Ovary (tissue), 9 donors: ENCODE results near the gene EML6. TPM values are rescaled to one million over a fixed set of nuclear protein-coding genes. Genes with fewer than 3 reads are reported as not detected.

Source experiments
- DNase-seq, 5 donors: peaks; one replicate each; pipeline ENCODE4 v3.0.0-alpha.2; 2019 to 2020
- H3K27ac ChIP-seq, 2 donors: fragments of 200-600 bp; one replicate each; pipeline versions ENCODE4 v1.5.1 to v1.8.0; 2019 to 2022
- H3K27me3 ChIP-seq: fragments of 200-600 bp; one replicate; pipeline ENCODE4 v1.8.0; 2022
- H3K36me3 ChIP-seq: fragments of 200-600 bp; sonication (generic); one replicate; pipeline ENCODE4 v1.5.1; 2019
- H3K4me1 ChIP-seq: one replicate; pipeline ENCODE4 v1.8.1; 2013; ENCODE audit warnings: mild to moderate bottlenecking, moderate library complexity; ENCODE audit not compliant: insufficient read depth
- H3K4me3 ChIP-seq: fragments of 200-600 bp; sonication (generic); one replicate; pipeline ENCODE4 v1.5.1; 2017
- H3K9me3 ChIP-seq, 2 donors: fragments of 200-600 bp in 1 of 2; sonication (generic) in 1 of 2; one replicate each; pipeline versions ENCODE4 v1.5.1 to v1.8.1; 2013 to 2019; ENCODE audit warnings: mild to moderate bottlenecking in 1 of 2, moderate library complexity in 1 of 2
- EP300 ChIP-seq: sonication (generic); formaldehyde crosslinking; IDR thresholded peaks from one replicate; pipeline ENCODE4 v1.6.1; 2017; ENCODE audit warnings: antibody characterized with exemption
- POLR2A ChIP-seq: fragments of 450-650 bp; IDR thresholded peaks from one replicate; pipeline ENCODE4 v1.6.1; 2017; ENCODE audit warnings: antibody characterized with exemption, mild to moderate bottlenecking, moderate library complexity
- WGBS, 3 donors: extraction: QIAGEN DNeasy Blood & Tissue Kit in 1 of 3; methylation state at CpG; one replicate each; pipeline versions ENCODE4 v1.1.5 to v1.1.7; 2013 to 2017; 5-methylcytosine and 5-hydroxymethylcytosine counted together
- intact Hi-C, 4 donors: fragments of 100-400 bp; cut with DNase I; formaldehyde crosslinking; loops; one replicate each; pipeline versions ENCODE4 v1.11.0 to v1.15.1; 2022 to 2023
- polyA plus RNA-seq, 2 donors: library from polyadenylated mRNA; stranded (reverse); fragments of 200-250 nt in 1 of 2; fragments of 350-450 nt in 1 of 2; fragmentation: Illumina TruSeq in 1 of 2; extraction: RNeasy Lipid Tissue Mini Kit (QIAGEN cat#74804) in 1 of 2; gene quantifications; one replicate each; pipeline ENCODE4 v1.2.3, GENCODE V29; 2013 to 2014
- total RNA-seq, 7 donors: library from RNA; depleted of rRNA in 2 of 7; stranded (reverse); fragments of >200 nt in 2 of 7; fragmentation: NEBNext Ultra II Directional in 3 of 7; extraction: Animal tissue kit (Norgen Biotek cat#: 25700) in 3 of 7; gene quantifications; one replicate each; pipeline versions ENCODE4 v1.1.0 to v1.2.4, GENCODE V29; 2016 to 2023
- TF ChIP-seq, protein P1 (sequence below), 3 donors: fragments of 450-650 bp in 2 of 3; fragments of 200-600 bp in 1 of 3; IDR thresholded peaks; one replicate each; pipeline versions ENCODE4 v1.5.1 to v1.8.0; 2016 to 2022; ENCODE audit warnings: antibody characterized with exemption in 3 of 3, mild to moderate bottlenecking in 1 of 3
- donor health status: DM: no; HTN: no; CAD: no; lungs with moderate emphysema.
- donor health status: DM: no; HTN: no; CAD: no.
- donor health status: Bipolar disorder and iron deficiency.
- donor health status: DM: yes; HTN: yes; CAD: no.
- donor health status: DM: no; HTN: no; CAD: no.
- donor health status: DM: yes; HTN: yes; CAD: no.

The EML6 gene
- total and polyA plus RNA-seq, 9 donors: 0.22 to 3.7 (median 0.48) TPM

- TF ChIP-seq POLR2A (no peak), EP300 (no peak)
- TF ChIP-seq, protein P1, sequence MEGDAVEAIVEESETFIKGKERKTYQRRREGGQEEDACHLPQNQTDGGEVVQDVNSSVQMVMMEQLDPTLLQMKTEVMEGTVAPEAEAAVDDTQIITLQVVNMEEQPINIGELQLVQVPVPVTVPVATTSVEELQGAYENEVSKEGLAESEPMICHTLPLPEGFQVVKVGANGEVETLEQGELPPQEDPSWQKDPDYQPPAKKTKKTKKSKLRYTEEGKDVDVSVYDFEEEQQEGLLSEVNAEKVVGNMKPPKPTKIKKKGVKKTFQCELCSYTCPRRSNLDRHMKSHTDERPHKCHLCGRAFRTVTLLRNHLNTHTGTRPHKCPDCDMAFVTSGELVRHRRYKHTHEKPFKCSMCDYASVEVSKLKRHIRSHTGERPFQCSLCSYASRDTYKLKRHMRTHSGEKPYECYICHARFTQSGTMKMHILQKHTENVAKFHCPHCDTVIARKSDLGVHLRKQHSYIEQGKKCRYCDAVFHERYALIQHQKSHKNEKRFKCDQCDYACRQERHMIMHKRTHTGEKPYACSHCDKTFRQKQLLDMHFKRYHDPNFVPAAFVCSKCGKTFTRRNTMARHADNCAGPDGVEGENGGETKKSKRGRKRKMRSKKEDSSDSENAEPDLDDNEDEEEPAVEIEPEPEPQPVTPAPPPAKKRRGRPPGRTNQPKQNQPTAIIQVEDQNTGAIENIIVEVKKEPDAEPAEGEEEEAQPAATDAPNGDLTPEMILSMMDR (IDR thresholded peaks at IDR 0.05): no peak
- H3K4me3 ChIP-seq: no peak overlapping the region
- H3K27ac ChIP-seq: no peak overlapping the region
- H3K36me3 ChIP-seq: no peaks in the 10 kb centered on the region
- no peaks in the 10 kb centered on the region for H3K27me3 ChIP-seq
- intact Hi-C loops: no loop called here
- no peak for DNase-seq
- H3K9me3 ChIP-seq: no peaks in the 10 kb centered on the region
- 72 to 80% (median 80%) methylated on average over 7 of the region's 7 CpGs for WGBS, 3 donors
- H3K4me1 ChIP-seq: no peaks in the 10 kb centered on the region
These were observed 195.3 kb downstream of the EML6 start for GRCh38 chr2:54918647-54919280.

- Histone ChIP-seq H3K36me3 (no peaks in the 10 kb centered on the region), H3K4me3 (no peak overlapping the region), H3K27me3 (no peaks in the 10 kb centered on the region), H3K4me1 (no peaks in the 10 kb centered on the region), H3K9me3 (no peaks in the 10 kb centered on the region), H3K27ac (no peak overlapping the region)
- WGBS, 3 donors: 95 to 98% (median 97%) methylated on average over 1 of the region's 1 CpG
- TF ChIP-seq, protein P1 (IDR thresholded peaks at IDR 0.05): no peak
- no peak for TF ChIP-seq POLR2A
- intact Hi-C loops: no loop called here
- DNase-seq: no peak
These were observed 197.2 kb downstream of the EML6 start for GRCh38 chr2:54920660-54921059.

- intact Hi-C loops: no loop called here
- Histone ChIP-seq H3K9me3 (no peaks in the 10 kb centered on the region), H3K27ac (no peak overlapping the region), H3K4me1 (no peaks in the 10 kb centered on the region), H3K4me3 (no peak overlapping the region), H3K36me3 (no peaks in the 10 kb centered on the region), H3K27me3 (no peaks in the 10 kb centered on the region)
- no peak for DNase-seq
- TF ChIP-seq, protein P1 (IDR thresholded peaks at IDR 0.05): no peak
- no peak for TF ChIP-seq EP300
- TF ChIP-seq POLR2A: no peak
- 76 to 89% (median 84%) methylated on average over 1 of the region's 1 CpG for WGBS, 3 donors
These were observed 200.7 kb downstream of the EML6 start for GRCh38 chr2:54924121-54924520.

DNA sequence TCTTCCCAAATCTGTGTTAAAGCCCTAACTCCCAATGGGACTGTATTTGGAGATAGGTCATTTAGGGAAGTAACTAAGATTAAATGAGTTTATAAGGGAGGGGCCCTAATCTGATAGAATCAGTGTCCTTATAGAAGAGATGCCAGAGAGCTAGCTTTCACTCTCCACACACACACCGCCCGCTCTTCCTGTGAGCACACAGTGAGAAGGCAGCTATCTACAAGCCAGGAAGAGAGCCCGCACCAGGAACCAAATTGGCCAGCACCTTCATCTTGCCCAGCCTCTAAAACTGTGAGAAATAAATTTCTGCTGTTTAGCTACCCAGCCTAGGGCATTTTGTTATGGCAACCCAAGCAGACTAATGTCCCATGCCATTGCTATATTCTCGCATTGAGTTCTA is 201.6 kb downstream of the EML6 start:
- H3K36me3 ChIP-seq: no peaks in the 10 kb centered on the region
- intact Hi-C loops: no loop called here
- no peak for TF ChIP-seq POLR2A
- TF ChIP-seq, protein P1 (IDR thresholded peaks at IDR 0.05): no peak
- no peak for TF ChIP-seq EP300
- 93 to 95% (median 94%) methylated on average over 4 of the region's 4 CpGs for WGBS, 3 donors
- no peak overlapping the region for H3K27ac ChIP-seq
- DNase-seq: no peak
- no peak overlapping the region for H3K4me3 ChIP-seq
- no peaks in the 10 kb centered on the region for H3K4me1 ChIP-seq
- no peaks in the 10 kb centered on the region for H3K27me3 ChIP-seq
- H3K9me3 ChIP-seq: no peaks in the 10 kb centered on the region
